Activated naive CD8-positive, alpha-beta T cell treated with anti-CD3 and anti-CD28 coated beads, Interleukin-2, amount 50 U/mL, for 16 hours (primary cell): ENCODE measurements around the gene ACAP2.

Source experiments
- DNase-seq: peaks from one replicate; pipeline ENCODE4 v3.0.0-alpha.2; 2020; ENCODE audit warnings: low read depth, low spot score

Gene ACAP2

DNA sequence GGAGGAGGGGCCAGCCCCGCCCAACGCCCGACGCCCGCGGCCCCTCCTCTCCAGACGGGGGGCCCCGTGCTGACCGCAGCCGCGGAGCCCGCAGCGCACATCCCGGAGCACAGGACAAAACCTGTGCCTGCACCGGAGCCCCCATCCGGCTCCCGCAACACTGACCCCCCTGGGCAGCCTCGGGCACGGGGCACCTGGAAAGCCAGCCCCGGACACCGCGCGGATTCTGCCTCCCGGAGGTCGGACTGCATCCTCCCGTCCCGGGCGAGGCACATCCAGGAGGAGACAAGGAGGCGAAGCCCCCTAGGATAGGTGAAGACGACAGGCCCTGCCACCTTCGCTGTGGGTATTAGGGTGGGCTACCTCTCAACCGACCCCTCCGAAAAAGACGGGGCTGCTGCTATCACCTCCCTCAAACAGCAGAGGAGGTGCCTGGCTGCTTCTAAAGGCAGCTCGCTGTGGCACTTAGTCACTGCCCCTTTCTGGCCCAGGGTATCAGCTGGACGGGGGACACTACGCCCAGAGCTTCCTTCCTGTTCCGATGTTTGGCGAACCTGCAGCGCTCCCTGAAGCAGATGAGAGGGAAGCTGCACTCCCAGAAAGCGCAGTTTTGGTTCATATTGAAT, 182.4 kb downstream of the ACAP2 start:
- no peak for DNase-seq

DNA sequence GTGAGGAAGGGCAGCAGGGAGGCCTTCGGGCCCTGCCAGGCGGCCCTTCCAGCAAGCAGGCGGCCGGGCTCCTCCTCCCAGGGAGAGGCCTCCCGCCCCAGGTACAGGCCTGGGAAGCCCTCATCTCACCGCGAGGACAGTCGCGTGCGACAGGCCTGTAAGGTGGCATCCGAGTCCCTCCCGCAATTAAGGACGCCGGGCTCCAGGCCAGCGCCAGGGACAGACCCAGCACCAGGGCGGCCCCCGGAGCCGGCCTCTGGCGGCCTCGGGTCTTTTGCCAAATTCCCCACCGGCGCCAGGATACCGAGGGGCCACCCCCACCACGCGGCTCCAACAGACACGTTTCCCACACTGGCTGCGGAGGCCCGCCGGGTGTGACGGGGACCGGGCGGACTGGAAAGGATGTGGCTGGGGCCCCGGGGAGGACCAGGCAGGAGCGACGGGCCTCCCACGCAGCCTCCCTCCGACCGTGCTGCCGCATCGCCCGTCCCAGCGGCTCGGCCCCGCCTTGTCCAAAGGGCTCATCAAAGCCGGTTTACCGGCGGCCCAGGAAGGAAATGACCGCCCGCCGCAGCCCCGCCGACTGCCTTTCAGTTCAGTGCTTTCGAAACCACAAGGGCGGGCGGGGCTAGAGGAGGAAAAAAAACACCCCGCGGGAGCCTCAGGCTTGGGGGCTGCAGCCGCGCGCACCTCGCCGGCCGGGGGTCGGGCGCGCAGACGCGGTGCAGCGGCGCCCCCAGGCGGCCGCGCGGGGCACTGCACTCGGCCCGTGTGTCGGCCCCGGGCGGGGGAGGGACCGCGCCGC, 183.1 kb downstream of the ACAP2 start:
- DNase-seq, result peak; percentile 82

DNA sequence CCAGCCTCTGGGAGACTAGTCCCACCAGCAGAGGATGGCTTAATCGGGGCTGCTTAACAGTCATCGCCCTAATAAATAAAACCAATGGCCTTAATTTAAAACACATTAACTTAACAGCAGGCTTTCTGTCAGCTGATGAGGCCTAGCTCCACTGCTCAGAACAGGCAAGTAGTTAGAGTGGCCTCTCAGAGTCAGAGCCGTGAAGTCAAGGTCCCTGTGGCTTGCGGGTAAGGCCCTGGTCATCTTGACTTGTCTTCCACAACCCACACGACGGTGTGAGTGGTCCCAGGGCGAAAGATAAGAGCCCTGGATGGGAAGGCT, 183.7 kb downstream of the ACAP2 start:
- no peak for DNase-seq

DNA sequence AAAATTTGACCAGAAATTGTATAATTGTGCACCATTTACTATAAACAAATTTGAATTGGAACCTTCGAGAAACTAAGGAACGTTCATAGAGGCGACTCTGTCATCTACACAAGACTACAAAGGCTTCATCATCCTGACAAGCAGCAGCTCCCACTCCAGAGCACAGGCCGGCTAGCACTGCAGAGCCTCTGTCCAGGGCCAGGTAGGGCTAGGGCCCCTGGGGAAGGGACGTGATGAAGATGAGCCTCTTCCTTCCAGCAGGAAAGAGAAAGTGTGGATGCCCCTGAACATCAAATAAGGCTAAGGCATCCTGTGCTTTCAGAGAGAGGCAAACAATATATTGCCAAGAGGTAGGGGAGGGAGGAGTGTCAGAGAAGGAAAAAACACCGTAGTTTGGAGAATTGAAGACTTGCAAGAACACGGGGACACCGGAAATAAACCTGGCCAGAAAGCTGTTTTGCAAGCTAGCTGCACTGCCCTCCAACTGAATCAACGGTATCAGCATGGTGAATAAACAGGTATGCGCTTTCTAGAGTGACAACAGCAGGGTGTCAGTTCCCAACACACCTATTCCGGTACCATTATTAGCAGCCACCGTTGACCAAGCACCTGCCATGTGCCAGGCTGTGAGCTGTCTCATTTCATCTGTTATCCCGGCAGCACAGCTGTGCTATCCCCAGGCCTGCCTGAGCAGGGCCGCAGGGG, 184.2 kb downstream of the ACAP2 start:
- no peak for DNase-seq

DNA sequence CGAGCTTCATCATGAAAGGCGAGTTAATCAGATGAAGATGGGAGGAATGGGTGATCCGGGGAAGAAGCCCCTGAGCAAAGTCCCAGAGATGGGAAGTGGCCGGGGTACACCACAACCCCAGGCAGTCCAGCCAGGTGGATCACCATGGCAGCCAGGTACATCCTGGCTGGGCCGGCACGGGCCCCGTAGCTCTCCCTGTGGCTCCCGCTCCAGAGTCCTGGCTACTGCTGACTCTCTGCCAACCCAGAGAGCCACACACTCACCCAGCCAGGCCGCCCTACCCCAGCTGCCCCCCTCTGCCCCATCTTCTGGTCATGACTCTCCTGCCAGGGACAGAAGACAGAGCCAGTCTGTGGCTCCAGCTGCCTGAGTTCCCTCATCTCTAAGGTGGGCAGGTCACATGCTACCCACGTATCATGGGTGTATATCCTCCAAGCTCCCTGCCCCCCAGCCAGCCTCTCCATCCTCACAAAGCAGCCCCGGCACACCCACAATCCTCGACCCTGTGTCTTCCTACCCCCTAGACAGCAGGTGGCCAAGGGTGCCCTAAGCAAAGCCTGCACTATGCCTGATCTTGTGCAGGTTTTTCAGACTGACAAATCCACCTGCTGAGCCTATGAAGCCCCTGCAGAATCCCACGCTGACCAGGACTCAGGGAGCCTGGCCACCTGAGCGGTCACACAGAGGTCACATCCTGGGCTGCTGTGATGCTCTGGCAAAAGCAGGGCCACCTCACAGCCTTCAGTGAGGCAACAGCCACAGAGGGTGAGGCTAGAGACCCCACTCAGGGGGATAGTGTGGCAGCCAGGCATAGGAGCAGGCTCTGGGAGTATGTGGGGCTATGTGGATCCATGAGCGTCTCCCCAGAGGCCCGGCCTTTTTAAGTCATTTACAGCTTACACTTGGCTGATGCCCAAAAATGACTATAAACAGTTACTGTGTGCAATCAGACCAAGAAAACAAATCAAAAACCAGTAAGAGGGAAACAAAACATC, 185.1 kb downstream of the ACAP2 start:
- no peak for DNase-seq

DNA sequence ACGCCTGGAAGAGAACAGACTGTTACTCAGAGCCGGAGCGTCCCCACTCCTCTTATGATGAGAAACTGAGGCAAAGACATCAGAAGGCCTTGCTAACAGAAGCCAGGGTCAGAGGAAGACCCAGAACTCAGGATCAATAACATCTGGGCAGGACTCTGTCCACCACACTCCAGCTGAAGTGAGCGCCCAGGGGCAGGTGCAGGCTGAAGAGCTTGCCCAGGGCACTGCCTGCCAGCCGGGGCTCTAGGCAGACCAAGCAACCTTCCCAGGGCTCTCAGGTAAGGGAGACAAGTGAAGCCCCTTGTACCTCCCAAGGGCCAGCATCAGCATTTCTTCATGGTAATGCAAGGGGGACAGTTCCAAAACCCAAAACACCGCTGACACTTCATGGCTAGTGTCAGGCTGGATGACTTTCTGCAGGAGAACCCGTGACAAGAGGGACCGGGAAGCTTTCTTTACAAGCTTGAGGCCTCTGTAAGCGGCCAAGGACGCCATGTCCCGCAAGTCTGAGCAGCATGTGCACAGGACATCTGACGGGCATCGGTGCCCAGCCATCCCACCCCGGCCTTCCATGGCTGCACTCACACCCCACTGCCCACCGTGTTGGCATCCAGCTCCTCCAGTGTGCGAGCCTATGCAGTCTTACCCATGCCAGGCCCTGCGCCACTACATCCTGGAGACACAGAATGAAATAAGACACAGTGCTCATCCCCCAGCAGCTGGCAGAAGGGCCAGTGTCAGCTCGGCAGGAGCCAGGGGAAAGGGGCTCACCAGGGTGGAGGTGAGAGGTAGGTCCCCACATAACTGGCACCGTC, 186.0 kb downstream of the ACAP2 start:
- no peak for DNase-seq

DNA sequence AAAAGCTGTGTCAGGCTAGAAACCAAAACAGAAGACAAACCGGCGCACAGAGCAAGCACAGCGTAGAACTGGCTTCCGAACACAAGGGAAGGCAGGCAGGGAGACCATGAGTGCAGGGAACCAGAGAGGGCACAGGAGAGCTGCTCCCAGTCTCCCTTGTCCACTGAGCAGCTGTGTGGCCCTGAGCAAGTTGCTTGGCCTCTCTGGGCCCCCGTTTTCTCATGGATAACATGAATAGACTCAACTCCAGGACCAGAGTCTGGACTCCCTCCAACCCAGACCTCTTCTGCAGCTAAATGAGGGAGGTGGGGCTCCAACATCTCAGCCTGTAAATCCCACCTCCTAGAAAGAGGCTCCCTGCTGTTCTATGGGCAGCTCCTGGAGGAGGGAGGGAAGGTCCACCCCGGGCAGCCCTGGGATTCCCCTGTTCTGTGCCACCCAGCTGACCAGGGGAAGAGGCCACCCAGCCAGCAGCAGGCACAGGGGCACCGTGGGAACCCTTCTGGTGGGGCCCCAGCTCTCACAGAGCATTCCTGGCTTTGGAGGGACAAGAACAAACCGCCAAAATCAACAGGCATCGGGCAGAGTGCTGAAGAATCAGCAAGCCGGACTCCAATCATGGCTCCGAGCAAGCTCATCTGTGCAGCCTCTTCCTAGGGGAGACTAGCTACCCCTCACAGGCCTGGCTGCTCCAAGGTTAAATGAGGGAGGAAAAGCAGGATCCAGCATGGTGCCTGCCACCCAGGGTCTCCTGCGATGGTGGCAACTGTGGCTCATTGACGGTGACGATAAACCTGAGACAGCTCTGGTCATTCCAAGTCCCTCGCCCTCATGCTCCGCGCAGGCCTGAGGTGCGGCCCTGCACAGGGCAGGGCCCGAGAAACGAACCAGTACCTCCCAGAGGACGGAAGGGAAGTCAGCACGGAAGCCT, 187.0 kb downstream of the ACAP2 start:
- no peak for DNase-seq

DNA sequence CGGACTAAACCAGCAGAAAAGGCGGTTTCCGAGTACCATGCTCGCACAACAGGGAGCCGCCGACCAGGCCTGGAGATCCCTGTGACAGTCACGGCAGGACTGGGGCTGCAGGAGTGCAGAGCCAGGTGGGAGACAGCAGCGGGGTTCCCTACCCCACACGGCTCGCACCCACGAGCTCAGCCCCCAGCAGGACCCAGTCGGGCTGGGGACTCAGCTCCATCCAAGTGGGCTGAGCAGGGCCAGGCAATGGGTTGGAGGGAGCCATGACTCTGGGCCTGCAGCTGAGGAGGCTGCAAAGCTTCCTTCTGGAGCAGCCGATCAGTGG, 187.7 kb downstream of the ACAP2 start:
- DNase-seq, result no peak

DNA sequence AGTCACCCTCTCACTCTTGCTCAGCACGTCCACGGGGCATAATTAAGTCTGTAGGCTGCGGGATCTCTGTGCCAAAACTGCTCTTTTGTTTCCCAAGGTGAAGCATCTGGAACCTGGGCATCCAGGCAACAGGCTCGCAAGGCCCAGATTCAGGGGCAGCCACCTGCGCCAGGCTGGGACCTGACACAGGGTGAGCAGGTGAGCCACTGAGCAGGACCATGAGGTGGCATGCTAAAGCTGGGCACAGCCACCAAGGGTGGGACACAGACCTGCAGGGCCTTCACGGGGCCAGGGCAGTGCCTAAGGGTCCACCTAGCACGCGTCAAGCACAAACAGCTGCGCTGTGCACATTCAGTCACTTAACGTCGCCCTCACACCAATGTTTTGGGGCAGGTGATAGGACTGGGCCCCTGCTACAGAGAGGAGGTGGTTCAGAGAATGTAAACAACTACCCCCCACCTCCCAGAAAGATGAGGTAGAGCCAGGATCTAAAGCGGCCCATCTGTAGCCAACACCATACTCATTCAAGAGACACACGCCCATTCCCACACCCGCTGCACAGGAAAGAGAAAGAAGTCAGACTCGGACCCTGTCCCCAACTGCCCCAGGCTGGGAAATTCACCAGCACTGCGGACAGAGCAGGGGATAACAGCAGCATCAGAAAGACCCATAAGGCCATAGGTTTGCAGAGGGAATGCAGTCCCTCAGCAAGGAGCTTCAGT, 188.2 kb downstream of the ACAP2 start:
- DNase-seq, result no peak

DNA sequence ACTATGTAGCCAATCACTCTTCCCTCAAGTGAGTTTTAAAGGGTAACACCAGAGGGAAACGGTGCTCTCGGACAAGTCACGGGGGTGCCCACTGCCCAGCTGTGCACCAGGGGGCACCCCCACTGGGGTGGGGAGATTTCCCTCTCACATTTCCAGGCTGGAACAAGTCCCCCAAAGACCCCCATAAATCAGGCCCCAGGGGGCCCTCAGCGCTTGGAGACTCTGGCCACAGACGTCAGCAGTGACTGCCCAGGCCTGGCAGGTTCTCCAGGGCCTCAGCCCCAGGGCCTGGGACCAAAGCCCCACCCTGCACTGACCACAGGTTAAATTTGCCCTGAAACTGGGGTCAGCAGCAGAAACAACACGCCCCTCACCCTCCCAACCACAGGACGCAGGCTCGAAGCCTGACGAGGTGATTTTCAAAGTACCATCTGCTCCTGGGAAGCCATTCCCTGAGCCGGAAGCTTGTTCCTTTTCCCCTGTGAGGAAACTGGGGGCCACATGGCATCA, 188.8 kb downstream of the ACAP2 start:
- no peak for DNase-seq

DNA sequence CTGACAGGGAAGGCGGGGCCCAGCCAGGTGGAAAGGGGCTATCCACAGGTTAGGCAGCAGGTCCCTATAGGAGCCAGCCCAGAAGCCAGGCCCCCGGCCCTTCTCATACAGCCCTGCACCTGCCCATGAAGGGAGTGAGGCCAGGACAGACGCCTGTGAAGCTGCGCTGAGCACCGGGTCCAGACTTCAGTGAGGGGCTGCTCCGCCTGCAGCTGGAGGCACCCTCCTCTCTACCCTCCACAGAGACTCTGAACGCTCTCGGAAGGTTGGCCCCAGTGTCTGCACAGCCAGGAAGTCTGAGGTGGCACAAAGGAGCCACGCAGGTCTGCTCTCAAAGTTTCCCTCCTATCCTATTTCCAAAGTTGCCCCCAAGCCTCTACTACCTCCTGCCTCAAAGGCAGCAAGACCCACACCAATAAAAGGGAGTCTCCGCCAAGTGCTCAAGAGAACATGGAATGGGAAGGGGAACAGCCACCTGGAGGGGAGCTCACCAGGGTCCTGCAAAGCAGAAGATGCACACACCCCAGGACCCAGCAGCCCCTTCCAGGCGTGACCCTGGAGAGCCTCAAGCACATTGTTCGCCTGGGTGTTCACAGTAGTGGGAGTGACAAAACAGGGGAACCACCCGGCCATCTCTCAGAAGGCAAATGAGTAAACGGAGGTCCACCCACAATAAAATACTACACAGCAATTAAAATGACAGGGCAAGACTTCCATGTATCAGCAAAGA, 191.3 kb downstream of the ACAP2 start:
- DNase-seq, result no peak

DNA sequence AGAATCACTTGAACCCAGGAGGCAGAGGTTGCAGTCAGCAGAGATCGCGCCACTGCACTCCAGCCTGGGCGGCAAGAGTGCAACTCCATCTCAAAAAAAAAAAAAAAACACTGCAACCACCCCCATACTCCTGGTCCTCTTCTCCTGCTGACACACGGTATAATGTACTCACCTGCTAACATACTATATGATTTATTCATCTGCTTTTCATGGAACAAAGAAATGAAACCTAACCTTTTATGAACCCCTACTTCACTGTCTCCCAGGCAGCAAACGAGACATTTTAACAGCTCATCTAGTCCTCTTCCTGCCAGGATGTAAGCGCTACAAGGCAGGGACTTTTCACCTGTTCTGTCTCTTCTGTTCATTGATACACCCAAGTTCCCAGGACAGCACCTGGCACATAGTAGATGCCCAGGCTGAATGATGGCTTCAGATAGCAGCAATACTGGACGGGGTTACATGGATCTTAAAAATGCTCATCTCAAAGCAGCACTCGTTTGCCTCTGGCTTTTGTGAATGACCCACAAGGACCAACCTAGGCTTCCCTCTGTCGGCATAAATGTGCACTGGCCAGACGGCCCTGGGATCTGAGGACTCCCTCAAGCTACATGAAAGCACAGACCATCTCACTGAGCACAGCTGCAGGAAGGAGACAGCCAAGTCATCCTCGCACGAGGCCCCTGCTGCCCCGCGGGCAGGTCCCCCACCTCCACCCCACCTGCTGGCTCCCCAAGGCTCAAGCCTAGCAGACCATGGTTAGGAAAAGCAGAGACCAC, 192.2 kb downstream of the ACAP2 start:
- no peak for DNase-seq

DNA sequence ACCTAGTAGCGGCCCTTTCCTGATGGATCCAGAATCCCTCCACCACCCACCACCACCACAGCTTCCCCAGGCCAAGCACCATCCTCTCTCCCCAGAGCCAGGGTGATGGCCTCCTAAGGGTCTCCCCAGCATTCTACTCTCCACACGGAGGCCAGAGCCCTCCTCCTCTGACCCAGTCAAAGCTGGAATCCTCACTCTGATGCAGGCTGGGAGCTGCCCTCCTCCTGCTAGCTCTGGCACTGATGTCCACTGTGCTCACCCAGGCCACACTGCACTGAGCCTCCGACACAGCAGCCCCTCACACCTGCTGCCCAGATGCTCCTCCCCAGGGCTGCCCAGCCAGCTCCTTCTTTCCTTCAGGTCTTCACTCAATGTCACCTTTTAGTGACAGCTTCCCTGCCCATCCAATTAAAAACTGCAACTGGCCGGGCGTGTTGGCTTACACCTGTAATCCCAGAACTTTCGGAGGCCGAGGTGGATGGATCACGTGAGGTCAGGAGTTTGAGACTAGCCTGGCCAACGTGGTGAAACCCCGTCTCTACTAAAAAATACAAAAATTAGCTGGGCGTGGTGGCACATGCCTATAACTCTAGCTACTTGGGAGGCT, 192.9 kb downstream of the ACAP2 start:
- no peak for DNase-seq

DNA sequence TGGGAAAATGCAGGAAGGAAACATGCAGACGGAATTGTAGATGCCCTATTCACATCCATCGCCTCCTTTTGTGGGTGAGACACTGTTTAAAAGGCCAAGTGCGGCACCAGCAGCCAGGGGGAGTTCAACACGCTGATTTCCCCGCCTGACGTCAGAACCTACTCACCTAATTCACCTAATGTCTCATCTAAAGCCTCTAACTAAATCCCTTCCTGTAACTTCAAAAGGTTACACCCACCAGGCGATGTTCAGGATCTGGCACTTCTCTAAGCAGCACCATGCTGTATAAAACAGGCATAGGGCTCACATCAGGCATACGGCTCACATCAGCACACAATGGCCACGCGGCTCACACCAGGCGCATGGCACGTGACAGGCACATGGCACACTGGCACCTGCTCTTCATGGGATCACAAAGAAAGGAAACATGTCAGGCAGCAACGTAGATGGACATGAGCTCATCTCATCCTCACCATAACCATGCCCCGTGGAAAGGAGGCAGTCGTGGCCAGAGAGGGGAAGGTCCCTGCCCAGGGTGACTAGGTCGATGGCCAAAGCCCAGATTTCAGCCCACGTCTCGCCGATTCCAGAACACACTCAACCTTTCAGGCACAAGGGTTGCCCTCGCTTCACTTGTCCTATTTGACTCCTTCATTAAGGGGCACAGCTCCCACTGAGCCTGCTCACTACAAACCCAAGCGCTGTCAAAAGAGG, 193.6 kb downstream of the ACAP2 start:
- DNase-seq, result no peak

DNA sequence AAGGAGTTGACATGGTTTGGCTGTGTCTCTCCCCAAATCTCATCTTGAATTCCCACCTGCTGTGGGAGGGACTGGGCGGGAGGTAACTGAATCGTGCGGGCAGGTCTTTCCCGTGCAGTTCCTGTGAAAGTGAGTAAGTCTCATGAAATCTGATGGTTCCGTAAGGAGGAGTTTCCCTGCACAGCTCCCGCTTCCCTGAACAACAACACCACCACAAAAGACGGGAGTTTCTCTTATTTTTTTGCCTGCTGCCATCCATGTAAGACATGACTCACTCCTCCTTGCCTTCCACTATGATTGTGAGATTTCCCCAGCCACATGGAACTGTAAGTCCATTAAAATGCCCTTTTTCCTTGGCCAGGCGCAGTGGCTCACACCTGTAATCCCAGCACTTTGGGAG, 194.5 kb downstream of the ACAP2 start:
- DNase-seq, result no peak

DNA sequence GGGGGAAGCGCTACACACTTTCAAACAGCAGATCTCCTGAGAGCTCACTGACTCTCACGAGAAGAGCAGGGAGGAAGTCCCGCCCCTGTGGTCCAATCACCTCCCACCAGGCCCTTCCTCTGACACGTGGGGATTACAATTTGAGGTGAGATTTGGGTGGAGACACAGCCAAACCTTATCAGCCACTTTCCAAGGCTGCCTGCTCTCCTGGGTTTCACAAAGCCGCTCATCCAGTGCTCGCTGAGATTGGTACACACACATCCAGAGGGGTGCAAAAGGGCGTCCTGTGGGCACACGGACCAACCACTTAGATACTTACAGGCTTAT, 195.0 kb downstream of the ACAP2 start:
- no peak for DNase-seq
